H1 (cell line): ENCODE measurements around the gene ME3. TPM values are rescaled to one million over a fixed set of nuclear protein-coding genes. Genes with fewer than 3 reads are reported as not detected.

ENCODE experiments used
- CTCF ChIA-PET: fragments of 300-600 bp; sonication (Branson Sonifier 250); formaldehyde crosslinking; loops from one replicate; lab custom pipeline; 2021; ENCODE audit not compliant: partially characterized antibody; lab: Charles Lee
- POLR2A ChIA-PET: fragments of 300-600 bp; sonication (Branson Sonifier 250); formaldehyde crosslinking; loops from one replicate; lab custom pipeline; 2021; ENCODE audit warnings: inconsistent platforms; ENCODE audit not compliant: partially characterized antibody; lab: Charles Lee
- DNase-seq, 2 experiments: peaks; one replicate each; pipeline versions ENCODE4 v3.0.0 to v3.0.0-alpha.2; 2010 to 2022; ENCODE audit warnings: low spot score in 2 of 2, low read depth in 1 of 2, mixed read lengths in 1 of 2
- FAIRE-seq: peaks from 2 replicates; lab custom pipeline; 2011; peaks lifted over from hg19 to GRCh38; lab: Jason Lieb, UNC
- H2AFZ ChIP-seq: 2 replicates; pipeline ENCODE4 v1.8.1; 2012; ENCODE audit warnings: low read length, inconsistent platforms
- H2AK5ac ChIP-seq: 2 replicates; pipeline ENCODE4 v1.6.1; 2013; ENCODE audit warnings: low read depth, low read length
- H2BK120ac ChIP-seq: replicated peaks from 2 replicates; pipeline ENCODE3; 2013; ENCODE audit warnings: low read depth, low read length, inconsistent platforms
- H2BK12ac ChIP-seq: 2 replicates; pipeline ENCODE4 v1.6.1; 2013; ENCODE audit warnings: low read depth, low read length
- H2BK15ac ChIP-seq: 2 replicates; pipeline ENCODE4 v1.6.1; 2013; ENCODE audit warnings: low read length
- H2BK20ac ChIP-seq: 2 replicates; pipeline ENCODE4 v1.6.1; 2013; ENCODE audit warnings: low read length
- H2BK5ac ChIP-seq: 2 replicates; pipeline ENCODE4 v1.6.1; 2013; ENCODE audit warnings: low read depth, low read length
- H3K14ac ChIP-seq: 2 replicates; pipeline ENCODE4 v1.6.1; 2013; ENCODE audit warnings: inconsistent platforms; ENCODE audit not compliant: insufficient read length
- H3K18ac ChIP-seq: 2 replicates; pipeline ENCODE4 v1.6.1; 2013; ENCODE audit warnings: low read length; ENCODE audit errors: extremely low read depth
- H3K23ac ChIP-seq: 2 replicates; pipeline ENCODE4 v1.6.1; 2013; ENCODE audit warnings: inconsistent platforms; ENCODE audit not compliant: insufficient read length
- H3K23me2 ChIP-seq: 2 replicates; pipeline ENCODE4 v1.6.1; 2013; ENCODE audit warnings: low read depth, low read length
- H3K27ac ChIP-seq: 2 replicates; pipeline ENCODE4 v1.6.1; 2011; ENCODE audit warnings: low read depth, low read length, inconsistent platforms
- H3K27me3 ChIP-seq, 4 experiments: replicated peaks in 1 of 4; 1 replicate in 1 of 4; 2 replicates in 3 of 4; pipeline versions ENCODE4 v1.6.1 to v1.8.1; 2011 to 2013; ENCODE audit warnings: low read length in 3 of 4, mild to moderate bottlenecking in 3 of 4, inconsistent platforms in 2 of 4, mixed read lengths in 2 of 4, moderate library complexity in 1 of 4; ENCODE audit not compliant: control insufficient read depth in 3 of 4, insufficient read depth in 3 of 4; ENCODE audit errors: extremely low read depth in 1 of 4
- H3K36me3 ChIP-seq, 4 experiments: 2 replicates each; pipeline versions ENCODE4 v1.6.1 to v1.8.1; 2011 to 2013; ENCODE audit warnings: mild to moderate bottlenecking in 4 of 4, low read length in 3 of 4, moderate library complexity in 2 of 4, control low read depth in 1 of 4, inconsistent platforms in 1 of 4; ENCODE audit not compliant: insufficient read depth in 4 of 4, control insufficient read depth in 2 of 4
- H3K4ac ChIP-seq: replicated peaks from 2 replicates; pipeline ENCODE3; 2013; ENCODE audit warnings: low read length, low read depth, mixed read lengths, inconsistent platforms; ENCODE audit not compliant: insufficient read length
- H3K4me1 ChIP-seq, 4 experiments: replicated peaks in 1 of 4; 1 replicate in 1 of 4; 2 replicates in 3 of 4; pipeline versions ENCODE4 v1.6.1 to v1.8.1; 2011 to 2013; ENCODE audit warnings: low read length in 3 of 4, inconsistent platforms in 2 of 4, mixed read lengths in 1 of 4; ENCODE audit not compliant: insufficient read depth in 4 of 4, control insufficient read depth in 3 of 4
- H3K4me2 ChIP-seq, 2 experiments: 2 replicates each; pipeline versions ENCODE4 v1.6.1 to v1.8.1; 2011 to 2013; ENCODE audit warnings: low read depth in 2 of 2, low read length in 2 of 2, control low read depth in 1 of 2, inconsistent platforms in 1 of 2, mild to moderate bottlenecking in 1 of 2; ENCODE audit not compliant: insufficient read depth in 1 of 2
- H3K4me3 ChIP-seq, 4 experiments: fragments of 200-600, 300-600 bp in 1 of 4; sonication (generic), shearing (Covaris generic), sonication (Bioruptor Twin) in 1 of 4; 2 replicates each; pipeline versions ENCODE4 v1.5.1 to v1.8.1; 2011 to 2016; ENCODE audit warnings: low read length in 4 of 4, low read depth in 3 of 4, control low read depth in 2 of 4, inconsistent platforms in 2 of 4, mild to moderate bottlenecking in 2 of 4, mixed read lengths in 1 of 4, moderate library complexity in 1 of 4; ENCODE audit not compliant: insufficient read depth in 2 of 4; ENCODE audit errors: extremely low read depth in 1 of 4
- H3K56ac ChIP-seq: replicated peaks from 2 replicates; pipeline ENCODE3; 2013; ENCODE audit warnings: low read depth, mild to moderate bottlenecking, mixed read lengths, low read length, inconsistent platforms; ENCODE audit not compliant: insufficient read length
- H3K79me1 ChIP-seq: 2 replicates; pipeline ENCODE4 v1.6.1; 2013; ENCODE audit warnings: low read depth, low read length, control low read depth
- H3K79me2 ChIP-seq, 2 experiments: 2 replicates each; pipeline versions ENCODE4 v1.6.1 to v1.8.1; 2012 to 2013; ENCODE audit warnings: low read length in 2 of 2, mild to moderate bottlenecking in 2 of 2, inconsistent platforms in 1 of 2; ENCODE audit not compliant: insufficient read depth in 2 of 2, control insufficient read depth in 1 of 2
- H3K9ac ChIP-seq, 4 experiments: replicated peaks in 1 of 4; 1 replicate in 1 of 4; 2 replicates in 3 of 4; pipeline versions ENCODE4 v1.6.1 to v1.8.1; 2011 to 2013; ENCODE audit warnings: low read depth in 3 of 4, low read length in 3 of 4, control low read depth in 2 of 4, mild to moderate bottlenecking in 2 of 4, moderate library complexity in 2 of 4, inconsistent platforms in 1 of 4; ENCODE audit errors: extremely low read depth in 1 of 4
- H3K9me3 ChIP-seq, 2 experiments: 2 replicates each; pipeline versions ENCODE4 v1.6.1 to v1.8.1; 2012 to 2013; ENCODE audit warnings: mild to moderate bottlenecking in 2 of 2, moderate library complexity in 2 of 2, control low read depth in 1 of 2, inconsistent platforms in 1 of 2, low read depth in 1 of 2, low read length in 1 of 2, mixed read lengths in 1 of 2; ENCODE audit not compliant: insufficient read depth in 2 of 2
- H4K20me1 ChIP-seq, 2 experiments: replicated peaks in 1 of 2; 2 replicates each; pipeline versions ENCODE3 to v1.8.1; 2011 to 2013; ENCODE audit warnings: inconsistent platforms in 2 of 2, low read length in 2 of 2, mild to moderate bottlenecking in 1 of 2; ENCODE audit not compliant: insufficient read depth in 2 of 2, control insufficient read depth in 1 of 2
- H4K5ac ChIP-seq: 2 replicates; pipeline ENCODE4 v1.6.1; 2013; ENCODE audit warnings: low read length, low read depth, mixed read lengths, inconsistent platforms; ENCODE audit not compliant: insufficient read length
- H4K8ac ChIP-seq: 2 replicates; pipeline ENCODE4 v1.8.0; 2013; ENCODE audit warnings: mild to moderate bottlenecking, moderate library complexity, low read length, inconsistent platforms; ENCODE audit not compliant: insufficient read depth; ENCODE audit errors: extremely low read depth
- H4K91ac ChIP-seq: replicated peaks from 2 replicates; pipeline ENCODE3; 2013; ENCODE audit warnings: low read length, mixed read lengths, inconsistent platforms; ENCODE audit not compliant: insufficient read length
- CBX5 ChIP-seq: fragments of 300-800, 300-1000 bp; sonication (generic); IDR thresholded peaks from 2 replicates; pipeline ENCODE4 v1.7.1; 2016; ENCODE audit warnings: antibody characterized with exemption, low read length, low read depth
- FOSL1 ChIP-seq: IDR thresholded peaks from 2 replicates; pipeline ENCODE4 v1.6.1; 2011; ENCODE audit warnings: mild to moderate bottlenecking, low read depth, low read length, moderate library complexity; ENCODE audit not compliant: insufficient read depth
- GTF2F1 ChIP-seq: IDR thresholded peaks from 2 replicates; pipeline ENCODE4 v1.6.1; 2012; ENCODE audit warnings: low read depth, low read length, improper control_type of control experiment, borderline replicate concordance
- HDAC2 ChIP-seq, 2 experiments: fragments of 300-600 bp in 1 of 2; sonication (generic) in 1 of 2; IDR thresholded peaks; 2 replicates each; pipeline ENCODE4 v1.6.1; 2011 to 2012; ENCODE audit warnings: low read depth in 2 of 2, low read length in 2 of 2, mild to moderate bottlenecking in 2 of 2, moderate library complexity in 2 of 2, borderline replicate concordance in 1 of 2, inconsistent platforms in 1 of 2
- JUND ChIP-seq: IDR thresholded peaks from 2 replicates; pipeline ENCODE4 v1.6.1; 2011; ENCODE audit warnings: mild to moderate bottlenecking, improper control_type of control experiment, low read length
- POLR2A ChIP-seq, 2 experiments: IDR thresholded peaks; 1 replicate in 1 of 2; 2 replicates in 1 of 2; pipeline ENCODE4 v1.6.1; 2011; ENCODE audit warnings: low read depth in 2 of 2, low read length in 2 of 2, mild to moderate bottlenecking in 2 of 2; ENCODE audit errors: control extremely low read depth in 1 of 2
- RBBP5 ChIP-seq: IDR thresholded peaks from 2 replicates; pipeline ENCODE4 v1.7.1; 2012; ENCODE audit warnings: low read depth, mild to moderate bottlenecking, inconsistent platforms, low read length, moderate library complexity, borderline replicate concordance
- RNF2 ChIP-seq: fragments of 200-900, 300-1000 bp; sonication (generic); IDR thresholded peaks from 2 replicates; pipeline ENCODE4 v1.7.1; 2016; ENCODE audit warnings: borderline replicate concordance, low read depth, mild to moderate bottlenecking, antibody characterized with exemption, low read length; ENCODE audit not compliant: poor library complexity, severe bottlenecking; ENCODE audit errors: missing control alignments
- SRF ChIP-seq: IDR thresholded peaks from 2 replicates; pipeline ENCODE4 v1.6.1; 2011; ENCODE audit warnings: mild to moderate bottlenecking, low read depth, low read length, moderate library complexity
- TCF12 ChIP-seq: IDR thresholded peaks from 2 replicates; pipeline ENCODE4 v1.6.1; 2011; ENCODE audit warnings: low read depth, mild to moderate bottlenecking, low read length
- polyA plus RNA-seq, 7 experiments: library from polyadenylated mRNA; depleted of rRNA in 3 of 7; stranded (reverse) in 5 of 7; unstranded in 2 of 7; fragments of >200 nt in 5 of 7; fragments of 200-250 nt in 2 of 7; gene quantifications; 1 replicate in 5 of 7; 2 replicates in 1 of 7; 4 replicates in 1 of 7; pipeline versions ENCODE4 v1.2.1 to v1.2.3, GENCODE V29; 2011 to 2013; ENCODE audit warnings: missing spikeins in 2 of 7, mixed read lengths in 2 of 7
- total RNA-seq: library from RNA; stranded (reverse); fragmentation: NEBNext Ultra II Directional; extraction: Animal tissue kit (Norgen Biotek cat#: 25700); gene quantifications from 2 replicates; pipeline ENCODE4 v1.2.1, GENCODE V29; 2021
- TF ChIP-seq, protein P1 (sequence below): IDR thresholded peaks from 2 replicates; pipeline ENCODE4 v1.6.1; 2012; ENCODE audit warnings: inconsistent platforms
- TF ChIP-seq, protein P2 (sequence below), 3 experiments: IDR thresholded peaks; 1 replicate in 2 of 3; 2 replicates in 1 of 3; pipeline versions ENCODE4 v1.5.1 to v1.6.1; 2011; ENCODE audit warnings: low read length in 3 of 3, mild to moderate bottlenecking in 3 of 3, inconsistent platforms in 2 of 3, low read depth in 1 of 3, moderate library complexity in 1 of 3; ENCODE audit not compliant: insufficient read depth in 1 of 3; ENCODE audit errors: control extremely low read depth in 1 of 3

ME3 gene
- total and polyA plus RNA-seq, 2 of the 8 experiments (the other 6 are each of a cell fraction or from before 2014, with no cell fraction given): 1.5 to 2.8 TPM

DNA sequence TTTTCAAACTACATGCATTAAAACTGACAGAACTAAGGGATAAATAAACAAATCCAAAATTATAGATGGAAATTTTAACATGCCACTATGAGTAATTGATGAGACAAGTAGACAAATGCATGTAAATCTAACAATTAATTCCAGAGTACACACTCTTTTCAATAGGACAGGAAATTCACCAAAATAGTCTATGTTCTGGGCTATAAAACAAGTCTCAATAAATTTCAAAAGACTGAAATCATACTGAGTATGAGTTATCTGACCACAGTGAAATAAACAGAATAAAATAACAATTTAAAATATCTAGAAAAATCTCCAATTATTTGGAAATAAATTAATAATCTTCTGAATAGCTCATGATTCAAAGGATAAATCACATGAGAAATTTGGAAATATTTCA is 38.5 kb upstream of the ME3 start:
- H3K4me2 ChIP-seq: no peak overlapping the region
- no peaks in the 10 kb centered on the region for H3K79me2 ChIP-seq
- H3K4me1 ChIP-seq: no peaks in the 10 kb centered on the region
- H3K27me3 ChIP-seq: no peaks in the 10 kb centered on the region
- H3K79me1 ChIP-seq: no peaks in the 10 kb centered on the region
- DNase-seq: no peak
- no peak overlapping the region for H3K27ac ChIP-seq
- H3K9me3 ChIP-seq: 0 out of 4 replicates have a peak, but pooled peaks cover 0 to 3% of the 10 kb centered on the region in 2 experiments
- no peak overlapping the region for H2BK5ac ChIP-seq
- H3K18ac ChIP-seq: no peak overlapping the region
- no peaks in the 10 kb centered on the region for H3K23me2 ChIP-seq
- H3K56ac ChIP-seq: no peak overlapping the region
- H3K14ac ChIP-seq: no peak overlapping the region
- no peak overlapping the region for H3K4me3 ChIP-seq
- no peak overlapping the region for H3K23ac ChIP-seq
- ChIA-PET POLR2A (no interaction called here), CTCF (interaction anchor here (0.6 kb wide), 1 partner anchor 121 kb away, joined by 3 read pairs; no protein-coding TSS in a partner anchor)
- no peak overlapping the region for H3K9ac ChIP-seq
- no peak overlapping the region for H4K91ac ChIP-seq
- H4K20me1 ChIP-seq: no peaks in the 10 kb centered on the region
- no peak overlapping the region for H2BK12ac ChIP-seq
- H2BK15ac ChIP-seq: no peak overlapping the region
- H2AK5ac ChIP-seq: no peak overlapping the region
- H2BK120ac ChIP-seq: no peak overlapping the region
- H2BK20ac ChIP-seq: no peak overlapping the region
- H4K8ac ChIP-seq: no peak overlapping the region
- no peak for FAIRE-seq
- H3K36me3 ChIP-seq: no peaks in the 10 kb centered on the region
- H4K5ac ChIP-seq: no peak overlapping the region
- no peak overlapping the region for H3K4ac ChIP-seq
- H2AFZ ChIP-seq: no peak overlapping the region
- no peak for TF ChIP-seq GTF2F1
- TF ChIP-seq, protein P1, sequence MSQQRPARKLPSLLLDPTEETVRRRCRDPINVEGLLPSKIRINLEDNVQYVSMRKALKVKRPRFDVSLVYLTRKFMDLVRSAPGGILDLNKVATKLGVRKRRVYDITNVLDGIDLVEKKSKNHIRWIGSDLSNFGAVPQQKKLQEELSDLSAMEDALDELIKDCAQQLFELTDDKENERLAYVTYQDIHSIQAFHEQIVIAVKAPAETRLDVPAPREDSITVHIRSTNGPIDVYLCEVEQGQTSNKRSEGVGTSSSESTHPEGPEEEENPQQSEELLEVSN: no peak
- TF ChIP-seq TCF12: no peak
- no peak for TF ChIP-seq RBBP5
- TF ChIP-seq FOSL1: no peak
- no peak for TF ChIP-seq JUND
- TF ChIP-seq, protein P2, sequence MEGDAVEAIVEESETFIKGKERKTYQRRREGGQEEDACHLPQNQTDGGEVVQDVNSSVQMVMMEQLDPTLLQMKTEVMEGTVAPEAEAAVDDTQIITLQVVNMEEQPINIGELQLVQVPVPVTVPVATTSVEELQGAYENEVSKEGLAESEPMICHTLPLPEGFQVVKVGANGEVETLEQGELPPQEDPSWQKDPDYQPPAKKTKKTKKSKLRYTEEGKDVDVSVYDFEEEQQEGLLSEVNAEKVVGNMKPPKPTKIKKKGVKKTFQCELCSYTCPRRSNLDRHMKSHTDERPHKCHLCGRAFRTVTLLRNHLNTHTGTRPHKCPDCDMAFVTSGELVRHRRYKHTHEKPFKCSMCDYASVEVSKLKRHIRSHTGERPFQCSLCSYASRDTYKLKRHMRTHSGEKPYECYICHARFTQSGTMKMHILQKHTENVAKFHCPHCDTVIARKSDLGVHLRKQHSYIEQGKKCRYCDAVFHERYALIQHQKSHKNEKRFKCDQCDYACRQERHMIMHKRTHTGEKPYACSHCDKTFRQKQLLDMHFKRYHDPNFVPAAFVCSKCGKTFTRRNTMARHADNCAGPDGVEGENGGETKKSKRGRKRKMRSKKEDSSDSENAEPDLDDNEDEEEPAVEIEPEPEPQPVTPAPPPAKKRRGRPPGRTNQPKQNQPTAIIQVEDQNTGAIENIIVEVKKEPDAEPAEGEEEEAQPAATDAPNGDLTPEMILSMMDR (IDR thresholded peaks at IDR 0.05; ENCODE audit: control extremely low read depth in 1 of 3, insufficient read depth in 1 of 3, low read depth in 1 of 3, low read length in 3 of 3): no peak
- TF ChIP-seq RNF2: no peak
- no peak for TF ChIP-seq CBX5
- TF ChIP-seq SRF: no peak
- no peak for TF ChIP-seq HDAC2 (IDR thresholded peaks at IDR 0.05; ENCODE audit: borderline replicate concordance in 1 of 2, low read depth in 2 of 2, low read length in 2 of 2)
- TF ChIP-seq POLR2A (IDR thresholded peaks at IDR 0.05; ENCODE audit: control extremely low read depth in 1 of 2, low read depth in 2 of 2, low read length in 2 of 2): no peak
